Thyroid gland (tissue), 4 donors: ENCODE results near the gene VPS8. TPM values are rescaled to one million over a fixed set of nuclear protein-coding genes. Genes with fewer than 3 reads are reported as not detected.

ENCODE experiments used
- DNase-seq, 2 donors: peaks; one replicate each; pipeline ENCODE4 v3.0.0-alpha.2; 2019
- H3K27ac ChIP-seq, 3 donors: fragments of 200-600 bp; sonication (generic); 1 replicate in 2 of 3; 2 replicates in 1 of 3; pipeline ENCODE4 v1.5.1; 2016 to 2019; ENCODE audit warnings: mild to moderate bottlenecking in 1 of 3, moderate library complexity in 1 of 3
- H3K27me3 ChIP-seq: fragments of 200-600 bp; sonication (generic); one replicate; pipeline ENCODE4 v1.5.1; 2019
- H3K36me3 ChIP-seq, 2 donors: fragments of 200-600 bp; sonication (generic); one replicate each; pipeline ENCODE4 v1.5.1; 2016 to 2019
- H3K4me1 ChIP-seq, 2 donors: fragments of 200-600 bp; sonication (generic); one replicate each; pipeline ENCODE4 v1.5.1; 2017 to 2019
- H3K4me3 ChIP-seq, 3 donors: fragments of 200-600 bp; sonication (generic); replicated peaks in 1 of 3; 1 replicate in 2 of 3; 2 replicates in 1 of 3; pipeline ENCODE4 v1.5.1; 2016; ENCODE audit warnings: mild to moderate bottlenecking in 1 of 3
- H3K9me3 ChIP-seq: fragments of 200-600 bp; sonication (generic); one replicate; pipeline ENCODE4 v1.5.1; 2017
- CTCF ChIP-seq, 6 experiments: fragments of 200-600 bp in 3 of 6; fragments of 450-650 bp in 3 of 6; sonication (generic) in 3 of 6; IDR thresholded peaks; one replicate each; pipeline ENCODE4 v1.5.1; 2016 to 2019; ENCODE audit warnings: antibody characterized with exemption in 6 of 6, mild to moderate bottlenecking in 2 of 6, inconsistent platforms in 1 of 6, moderate library complexity in 1 of 6
- POLR2A ChIP-seq, 2 donors: fragments of 450-650 bp; IDR thresholded peaks; one replicate each; pipeline ENCODE4 v1.6.1; 2017; ENCODE audit warnings: antibody characterized with exemption in 2 of 2, mild to moderate bottlenecking in 2 of 2, moderate library complexity in 1 of 2
- WGBS, 2 donors: methylation state at CpG; one replicate each; pipeline ENCODE4 v1.1.5; 2017; 5-methylcytosine and 5-hydroxymethylcytosine counted together
- intact Hi-C: fragments of 100-400 bp; cut with DNase I; formaldehyde crosslinking; loops from one replicate; pipeline ENCODE4 v1.15.1; 2023
- total RNA-seq, 4 donors: library from RNA; depleted of rRNA; stranded (reverse); fragments of >200 nt; gene quantifications; one replicate each; pipeline ENCODE4 v1.2.3, GENCODE V29; 2016

Gene VPS8
- total RNA-seq, 4 donors from 2014 or later, result 85.6 to 171 (median 103) TPM

DNA sequence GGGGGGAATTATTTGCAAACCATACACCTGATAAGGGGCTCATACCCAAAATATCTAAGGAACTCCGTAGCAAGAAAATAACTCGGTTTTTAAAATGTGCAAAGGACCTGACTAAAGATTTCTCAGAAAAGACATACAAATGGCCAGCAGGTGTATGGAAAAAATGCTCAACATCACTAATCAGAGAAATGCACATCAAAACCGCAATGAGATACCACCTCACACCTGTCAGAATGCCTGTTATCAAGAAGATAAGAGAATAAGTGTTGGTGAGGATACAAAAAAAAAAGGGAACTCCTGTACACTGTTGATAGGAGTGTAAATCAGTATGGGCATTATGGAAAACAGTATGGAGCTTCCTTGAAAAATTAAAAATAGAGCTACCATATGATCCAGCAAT, 251.5 kb downstream of the VPS8 start:
- 91 to 94% methylated on average over 3 of the region's 3 CpGs for WGBS, 2 donors
- Histone ChIP-seq H3K9me3 (no peaks in the 10 kb centered on the region), H3K36me3 (no peaks in the 10 kb centered on the region), H3K27ac (no peak overlapping the region), H3K4me1 (no peaks in the 10 kb centered on the region), H3K27me3 (no peaks in the 10 kb centered on the region), H3K4me3 (no peak overlapping the region)
- TF ChIP-seq POLR2A (IDR thresholded peaks at IDR 0.05) (no peak), CTCF (IDR thresholded peaks at IDR 0.05) (no peak)
- no peak for DNase-seq
- intact Hi-C loops, result no loop called here

DNA sequence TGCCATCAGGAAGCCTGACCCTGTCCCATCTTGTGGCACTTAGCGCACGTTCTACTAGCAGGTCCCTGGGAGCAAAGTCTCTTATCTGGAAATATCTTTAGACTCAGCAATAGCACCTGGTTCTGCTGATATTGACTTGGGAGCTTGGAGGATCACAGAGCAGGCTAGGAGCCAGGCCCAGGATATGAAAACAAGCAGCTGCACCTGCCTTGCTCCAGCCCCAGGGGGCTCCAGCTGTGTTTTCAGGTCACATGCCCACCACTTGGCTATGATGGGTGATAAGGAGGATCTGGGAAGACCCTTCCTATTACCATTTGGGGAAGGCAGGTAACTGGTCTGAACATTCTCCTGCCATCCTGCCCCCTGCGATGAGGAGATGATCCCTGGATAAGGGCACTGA, 253.1 kb downstream of the VPS8 start:
- Histone ChIP-seq H3K4me1 (no peaks in the 10 kb centered on the region), H3K4me3 (no peak overlapping the region), H3K27ac (no peak overlapping the region), H3K36me3 (no peaks in the 10 kb centered on the region), H3K9me3 (no peaks in the 10 kb centered on the region), H3K27me3 (no peaks in the 10 kb centered on the region)
- intact Hi-C loops, result no loop called here
- 96% methylated on average over 3 of the region's 3 CpGs; no CpG with 5 or more reads in 1 of the 2 donors for WGBS, 2 donors
- no peak for DNase-seq
- TF ChIP-seq CTCF (IDR thresholded peaks at IDR 0.05), result no peak
- TF ChIP-seq POLR2A (IDR thresholded peaks at IDR 0.05), result no peak

DNA sequence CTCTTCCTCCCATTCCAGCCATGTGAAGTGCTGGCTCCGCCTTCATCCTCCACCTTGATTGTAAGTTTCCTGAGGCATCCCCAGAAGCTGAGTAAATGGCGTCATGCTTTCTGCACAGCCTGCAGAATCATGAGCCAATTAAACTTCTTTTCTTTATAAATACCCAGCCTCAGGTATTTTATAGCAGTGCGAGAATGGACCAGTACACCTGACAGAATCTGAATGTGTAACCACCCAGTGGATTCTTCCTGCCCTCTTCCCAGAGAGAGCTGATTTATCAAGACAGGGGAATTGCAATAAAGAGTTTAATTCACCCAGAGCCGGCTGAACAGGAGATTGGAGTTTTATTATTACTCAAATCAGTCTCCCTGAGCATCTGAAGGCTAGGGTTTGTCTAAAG, 254.3 kb downstream of the VPS8 start:
- 95 to 96% methylated on average over 4 of the region's 4 CpGs for WGBS, 2 donors
- intact Hi-C loops, result no loop called here
- TF ChIP-seq CTCF (IDR thresholded peaks at IDR 0.05), result no peak
- TF ChIP-seq POLR2A (IDR thresholded peaks at IDR 0.05), result no peak
- Histone ChIP-seq H3K4me1 (no peaks in the 10 kb centered on the region), H3K4me3 (no peak overlapping the region), H3K27me3 (no peaks in the 10 kb centered on the region), H3K36me3 (no peaks in the 10 kb centered on the region), H3K27ac (no peak overlapping the region), H3K9me3 (no peaks in the 10 kb centered on the region)
- no peak for DNase-seq

DNA sequence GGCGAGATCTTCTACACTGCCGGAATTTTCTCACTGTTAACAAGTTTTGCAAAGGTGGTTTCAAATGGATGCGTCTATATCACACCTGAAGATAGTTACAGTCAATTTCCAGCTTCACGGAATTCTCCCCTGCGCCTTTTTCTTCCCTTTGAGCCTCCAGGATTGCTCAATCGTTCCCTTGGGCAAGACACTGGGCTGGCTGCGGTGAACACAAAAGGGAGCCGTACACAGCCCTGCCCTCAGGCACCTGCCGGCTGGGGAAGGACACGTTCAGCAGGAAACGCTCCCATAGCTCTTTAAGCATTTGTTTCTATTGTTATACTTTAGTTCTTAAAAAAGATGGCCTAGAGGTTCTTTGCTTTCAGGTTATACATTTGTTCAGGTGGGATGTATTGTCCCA, 255.2 kb downstream of the VPS8 start:
- TF ChIP-seq CTCF (IDR thresholded peaks at IDR 0.05) (no peak), POLR2A (IDR thresholded peaks at IDR 0.05) (no peak)

GRCh38 chr3:185069037-185070030, 257.4 kb downstream of the VPS8 start:
- Histone ChIP-seq H3K27me3 (no peaks in the 10 kb centered on the region), H3K36me3 (no peaks in the 10 kb centered on the region), H3K9me3 (no peaks in the 10 kb centered on the region), H3K27ac (no peak overlapping the region), H3K4me3 (no peak overlapping the region), H3K4me1 (no peaks in the 10 kb centered on the region)
- DNase-seq, result no peak
- WGBS, 2 donors, result 74 to 76% methylated on average over 23 to 27 of the region's 28 CpGs
- TF ChIP-seq POLR2A (IDR thresholded peaks at IDR 0.05), result no peak
- TF ChIP-seq CTCF (IDR thresholded peaks at IDR 0.05), result no peak
- intact Hi-C loops, result no loop called here

More for the DNA sequence above, 255.2 kb downstream of the VPS8 start:
- no peak for DNase-seq
- Histone ChIP-seq H3K4me3 (no peak overlapping the region), H3K27me3 (no peaks in the 10 kb centered on the region), H3K36me3 (no peaks in the 10 kb centered on the region), H3K9me3 (no peaks in the 10 kb centered on the region), H3K4me1 (no peaks in the 10 kb centered on the region), H3K27ac (no peak overlapping the region)
- intact Hi-C loops, result no loop called here
- 94% methylated on average over 11 of the region's 11 CpGs for WGBS, 2 donors
